GM12878 (cell line): ENCODE data around the gene SLC35E4. TPM values are rescaled to one million over a fixed set of nuclear protein-coding genes. Genes with fewer than 3 reads are reported as not detected.

Experiments
- ATF7 ChIP-seq: fragments of 450-650 bp; IDR thresholded peaks from 2 replicates; pipeline ENCODE4 v1.6.1; 2016; ENCODE audit warnings: low read depth, mild to moderate bottlenecking
- BMI1 ChIP-seq: fragments of 450-650 bp; IDR thresholded peaks from 2 replicates; pipeline ENCODE4 v1.6.1; 2016; ENCODE audit warnings: mild to moderate bottlenecking, moderate library complexity, borderline replicate concordance
- EP300 ChIP-seq, 2 experiments: fragments of 150-350 bp in 1 of 2; IDR thresholded peaks; 2 replicates each; pipeline ENCODE4 v1.6.1; 2011 to 2012; ENCODE audit warnings: low read depth in 2 of 2, low read length in 2 of 2, borderline replicate concordance in 1 of 2, improper control_type of control experiment in 1 of 2, inconsistent platforms in 1 of 2; ENCODE audit not compliant: control insufficient read depth in 1 of 2
- EZH2 ChIP-seq: IDR thresholded peaks from 2 replicates; pipeline ENCODE4 v1.6.1; 2012; ENCODE audit warnings: low read depth, mild to moderate bottlenecking, control low read depth, inconsistent platforms, low read length, borderline replicate concordance; ENCODE audit not compliant: control insufficient read depth
- MEF2A ChIP-seq: IDR thresholded peaks from 2 replicates; pipeline ENCODE4 v1.6.1; 2011; ENCODE audit warnings: low read depth, mild to moderate bottlenecking, low read length, moderate library complexity; ENCODE audit not compliant: insufficient read depth
- MTA2 ChIP-seq: fragments of 450-650 bp; IDR thresholded peaks from 2 replicates; pipeline ENCODE4 v1.6.1; 2016; ENCODE audit warnings: low read depth, mild to moderate bottlenecking, moderate library complexity
- NFYA ChIP-seq: IDR thresholded peaks from 2 replicates; pipeline ENCODE4 v1.6.1; 2011; ENCODE audit warnings: low read depth, mild to moderate bottlenecking, low read length, improper control_type of control experiment, borderline replicate concordance
- PAX5 ChIP-seq: IDR thresholded peaks from 2 replicates; pipeline ENCODE4 v1.6.1; 2011; ENCODE audit warnings: low read depth, low read length, borderline replicate concordance
- RELB ChIP-seq: fragments of 450-650 bp; IDR thresholded peaks from 2 replicates; pipeline ENCODE4 v1.6.1; 2017; ENCODE audit warnings: low read depth, mild to moderate bottlenecking, moderate library complexity
- SKIL ChIP-seq: fragments of 450-650 bp; IDR thresholded peaks from 2 replicates; pipeline ENCODE4 v1.6.1; 2017; ENCODE audit warnings: mild to moderate bottlenecking, low read depth, inconsistent platforms; ENCODE audit not compliant: poor library complexity, severe bottlenecking
- STAT3 ChIP-seq: IDR thresholded peaks from 2 replicates; pipeline ENCODE4 v1.6.1; 2011; ENCODE audit warnings: low read depth, low read length, improper control_type of control experiment
- ZNF687 ChIP-seq: fragments of 450-650 bp; IDR thresholded peaks from 2 replicates; pipeline ENCODE4 v1.6.1; 2017; ENCODE audit warnings: mild to moderate bottlenecking, moderate library complexity
- polyA plus RNA-seq, 11 experiments: library from polyadenylated mRNA; depleted of rRNA in 4 of 11; unstranded in 6 of 11; stranded (reverse) in 5 of 11; fragments of >200 nt; fragmentation: Nextera tagmentation in 4 of 11; fragmentation: Illumina TruSeq in 1 of 11; extraction: Ambion mirVana in 4 of 11; extraction: Trizol in 1 of 11; gene quantifications; 1 replicate in 1 of 11; 2 replicates in 10 of 11; pipeline versions ENCODE4 v1.2.1 to v1.2.3, GENCODE V29; 2011 to 2016; ENCODE audit warnings: inconsistent platforms in 2 of 11, missing spikeins in 2 of 11, low read depth in 1 of 11
- total RNA-seq, 4 experiments: library from RNA; depleted of rRNA in 3 of 4; stranded (reverse); fragments of >200 nt in 3 of 4; fragmentation: Illumina TruSeq in 1 of 4; extraction: Trizol in 1 of 4; gene quantifications; 2 replicates each; pipeline versions ENCODE4 v1.2.1 to v1.2.3, GENCODE V29; 2013 to 2021

Gene SLC35E4
- total and polyA plus RNA-seq, 10 of the 15 experiments (the other 5 are each of a cell fraction or from before 2014, with no cell fraction given) = 0.16 to 5.3 (median 2.9) TPM; not detected in 1

- TF ChIP-seq ZNF687 (peak; percentile 60; the same call in 1 of the 2 replicates), RELB (peak; percentile 91), STAT3 (no peak), MEF2A (0 out of 2 replicates have a peak, but pooled peaks have one; percentile 23), MTA2 (no peak), SKIL (no peak), PAX5 (0 out of 2 replicates have a peak, but pooled peaks have one; percentile 41), ATF7 (peak; percentile 42; the same call in 1 of the 2 replicates), EP300 (IDR thresholded peaks at IDR 0.05; ENCODE audit: borderline replicate concordance in 1 of 2, control insufficient read depth in 1 of 2, low read depth in 2 of 2, low read length in 2 of 2) (peak in 1 of 2 experiments; percentile 35; a peak in 2 of 4 replicates), NFYA (no peak), BMI1 (no peak), EZH2 (no peak)
Observed at GRCh38 chr22:30609260-30610185, 26.1 kb upstream of the SLC35E4 start (continued).
